HEK293T (cell line): ENCODE data around the gene SLC35F2.

ENCODE experiments used
- CTCF ChIA-PET: fragments of 350-600 bp; formaldehyde crosslinking; extraction: SDS; loops from one replicate; lab custom pipeline; 2021; ENCODE audit warnings: antibody characterized with exemption, inconsistent platforms; lab: Yijun Ruan, JAX
- POLR2A ChIA-PET: fragments of 350-600 bp; formaldehyde crosslinking; extraction: SDS; loops from one replicate; lab custom pipeline; 2020; ENCODE audit warnings: antibody characterized with exemption, inconsistent platforms; lab: Yijun Ruan, JAX
- DNase-seq: peaks from one replicate; pipeline ENCODE4 v3.0.0; 2012; ENCODE audit warnings: mixed read lengths; ENCODE audit errors: extremely low spot score
- ARNT ChIP-seq: fragments of 450-650 bp; IDR thresholded peaks from 2 replicates; pipeline ENCODE4 v1.6.1; 2017; ENCODE audit warnings: mild to moderate bottlenecking
- BHLHE40 ChIP-seq: fragments of 450-650 bp; IDR thresholded peaks from 2 replicates; pipeline ENCODE4 v1.6.1; 2016; ENCODE audit warnings: mild to moderate bottlenecking, moderate library complexity, borderline replicate concordance
- CTBP1 ChIP-seq: fragments of 450-650 bp; IDR thresholded peaks from 2 replicates; pipeline ENCODE4 v1.6.1; 2016; ENCODE audit warnings: borderline replicate concordance
- ELF4 ChIP-seq: fragments of 450-650 bp; IDR thresholded peaks from 2 replicates; pipeline ENCODE4 v1.6.1; 2017; ENCODE audit warnings: antibody characterized with exemption
- FOXA1 ChIP-seq: fragments of 450-650 bp; IDR thresholded peaks from 2 replicates; pipeline ENCODE4 v1.6.1; 2016; ENCODE audit warnings: mild to moderate bottlenecking
- FOXK2 ChIP-seq: fragments of 450-650 bp; IDR thresholded peaks from 2 replicates; pipeline ENCODE4 v1.6.1; 2016; ENCODE audit warnings: mild to moderate bottlenecking
- FOXM1 ChIP-seq: fragments of 450-650 bp; IDR thresholded peaks from 2 replicates; pipeline ENCODE4 v1.6.1; 2017; ENCODE audit warnings: mild to moderate bottlenecking, borderline replicate concordance
- HDGF ChIP-seq: fragments of 450-650 bp; IDR thresholded peaks from 2 replicates; pipeline ENCODE4 v1.6.1; 2017; ENCODE audit warnings: antibody characterized with exemption, borderline replicate concordance
- L3MBTL2 ChIP-seq: fragments of 450-650 bp; conservative IDR thresholded peaks from 2 replicates; pipeline ENCODE4 v1.6.1; 2016; ENCODE audit warnings: mild to moderate bottlenecking
- LEF1 ChIP-seq: fragments of 450-650 bp; IDR thresholded peaks from 2 replicates; pipeline ENCODE4 v1.6.1; 2017; ENCODE audit warnings: mild to moderate bottlenecking, borderline replicate concordance
- NFRKB ChIP-seq: fragments of 450-650 bp; IDR thresholded peaks from 2 replicates; pipeline ENCODE4 v1.6.1; 2016; ENCODE audit warnings: mild to moderate bottlenecking, moderate library complexity
- PKNOX1 ChIP-seq: fragments of 450-650 bp; IDR thresholded peaks from 2 replicates; pipeline ENCODE4 v1.6.1; 2016
- SP1 ChIP-seq: fragments of 450-650 bp; IDR thresholded peaks from 2 replicates; pipeline ENCODE4 v1.6.1; 2017
- SUZ12 ChIP-seq: fragments of 450-650 bp; IDR thresholded peaks from 2 replicates; pipeline ENCODE4 v1.6.1; 2016; ENCODE audit warnings: mild to moderate bottlenecking
- TARDBP ChIP-seq: fragments of 450-650 bp; IDR thresholded peaks from 2 replicates; pipeline ENCODE4 v1.6.1; 2016
- ZNF384 ChIP-seq: fragments of 450-650 bp; IDR thresholded peaks from 2 replicates; pipeline ENCODE4 v1.6.1; 2016

The SLC35F2 gene

GRCh38 chr11:107791343-107792048, 67.1 kb downstream of the SLC35F2 start:
- ChIA-PET CTCF (interaction anchor here (0.9 kb wide), 1 partner anchor 21 kb away, joined by 3 read pairs; no protein-coding TSS in a partner anchor), POLR2A (no interaction called here)
- TF ChIP-seq FOXA1 (no peak), SP1 (no peak), ELF4 (no peak), SUZ12 (no peak), TARDBP (no peak), PKNOX1 (no peak), ARNT (no peak), LEF1 (no peak), FOXM1 (no peak), NFRKB (no peak), FOXK2 (no peak), ZNF384 (no peak), CTBP1 (no peak), HDGF (no peak), L3MBTL2 (no peak), BHLHE40 (no peak)
- DNase-seq, result no peak

GRCh38 chr11:107789767-107790166, 68.8 kb downstream of the SLC35F2 start:
- no peak for DNase-seq
- no peak for TF ChIP-seq CTBP1
- TF ChIP-seq SP1, result no peak
- TF ChIP-seq ARNT, result no peak
- TF ChIP-seq FOXM1, result no peak
- TF ChIP-seq FOXA1, result no peak
- no peak for TF ChIP-seq L3MBTL2
- TF ChIP-seq BHLHE40, result no peak
- ChIA-PET POLR2A (no interaction called here), CTCF (interaction anchor here (0.6 kb wide), 1 partner anchor 10 kb away, joined by 3 read pairs; no protein-coding TSS in a partner anchor)

DNA sequence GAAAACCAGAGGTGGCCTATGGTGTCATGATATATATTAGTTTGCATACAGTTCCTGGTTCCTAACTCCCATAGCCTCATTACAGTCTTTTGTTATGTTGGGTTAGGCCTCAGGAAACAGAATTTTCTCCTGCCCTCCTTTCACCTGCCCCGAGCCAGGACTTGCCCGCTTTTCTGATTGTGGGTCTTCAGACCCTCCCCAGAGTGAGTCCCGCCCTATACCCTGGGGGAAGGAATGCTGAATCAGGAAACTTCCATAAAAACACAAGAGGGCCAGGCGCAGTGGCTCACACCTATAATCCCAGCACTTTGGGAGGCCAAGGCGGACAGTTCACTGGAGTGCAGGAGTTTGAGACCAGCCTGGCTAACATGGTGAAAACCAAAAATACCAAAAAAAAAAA, 70.9 kb downstream of the SLC35F2 start:
- no peak for TF ChIP-seq FOXA1
- POLR2A ChIA-PET, result no interaction called here
- DNase-seq, result no peak
- CTCF ChIA-PET, result no interaction called here

- POLR2A ChIA-PET, result no interaction called here
- no peak for TF ChIP-seq TARDBP
- no peak for TF ChIP-seq CTBP1
- no peak for TF ChIP-seq LEF1
- DNase-seq, result no peak
- CTCF ChIA-PET, result interaction anchor here (0.6 kb wide), 1 partner anchor 102 kb away, joined by 3 read pairs; no protein-coding TSS in a partner anchor
Observed at GRCh38 chr11:107785401-107785800, 73.2 kb downstream of the SLC35F2 start.

DNA sequence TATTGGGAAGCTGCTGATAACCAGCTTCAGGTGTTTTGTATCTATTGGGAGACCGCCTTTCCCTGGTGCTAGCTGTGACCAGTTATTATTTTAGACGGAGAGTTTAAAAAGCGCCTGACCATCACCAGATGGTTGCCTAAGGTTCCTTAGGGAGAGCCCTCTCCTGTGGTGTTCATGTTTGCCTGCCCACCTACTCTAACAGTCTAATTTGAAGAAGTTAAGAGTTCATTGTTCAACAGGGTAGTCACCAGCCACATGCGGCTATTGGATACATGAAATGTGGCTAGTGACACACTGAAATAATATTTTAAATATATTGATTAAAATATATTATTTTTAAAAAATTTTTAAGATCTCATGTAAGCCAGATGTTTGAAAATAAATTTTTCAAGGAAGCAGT, 75.5 kb downstream of the SLC35F2 start:
- POLR2A ChIA-PET, result no interaction called here
- TF ChIP-seq HDGF (no peak), BHLHE40 (no peak), TARDBP (no peak), SP1 (no peak), PKNOX1 (no peak), FOXM1 (no peak), FOXA1 (no peak), CTBP1 (no peak), FOXK2 (no peak), ZNF384 (no peak), SUZ12 (no peak), NFRKB (no peak), ARNT (no peak), LEF1 (no peak), L3MBTL2 (no peak), ELF4 (no peak)
- CTCF ChIA-PET, result no interaction called here
- DNase-seq, result no peak

DNA sequence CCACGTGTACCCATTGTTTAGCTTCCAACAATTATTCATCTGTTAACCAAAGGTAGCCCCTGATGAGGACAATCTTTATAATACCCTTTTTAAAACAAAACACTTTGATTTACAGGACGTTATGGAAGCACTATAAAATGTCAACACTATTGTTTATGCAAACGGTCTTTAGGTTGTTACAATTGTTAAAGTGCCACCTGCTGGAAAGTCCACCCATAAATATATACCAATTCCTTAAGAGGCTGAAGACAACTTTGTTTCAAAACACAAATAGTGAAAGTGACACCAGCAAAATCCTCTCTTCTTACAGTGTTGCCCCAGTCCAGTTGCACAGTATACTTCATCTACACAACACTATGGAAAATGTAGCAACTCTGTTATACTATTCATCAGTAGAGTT, 77.8 kb downstream of the SLC35F2 start:
- DNase-seq, result no peak
- ChIA-PET POLR2A (no interaction called here), CTCF (no interaction called here)
- TF ChIP-seq CTBP1 (no peak), FOXK2 (no peak), TARDBP (no peak), L3MBTL2 (no peak), ELF4 (no peak), SP1 (no peak), HDGF (no peak), PKNOX1 (peak; percentile 37; the same call in 1 of the 2 replicates)

GRCh38 chr11:107780136-107780535, 78.5 kb downstream of the SLC35F2 start:
- TF ChIP-seq SUZ12 (no peak), FOXA1 (no peak), SP1 (no peak), CTBP1 (no peak), HDGF (no peak), FOXM1 (no peak), FOXK2 (no peak), LEF1 (no peak)
- POLR2A ChIA-PET, result no interaction called here
- CTCF ChIA-PET, result interaction anchor here (0.6 kb wide), 1 partner anchor 333 kb away, joined by 5 read pairs; no protein-coding TSS in a partner anchor
- no peak for DNase-seq
